ENCODE results near the gene CCSER2. TPM values are rescaled to one million over a fixed set of nuclear protein-coding genes. Genes with fewer than 3 reads are reported as not detected.

Gene CCSER2
- total and polyA plus RNA-seq, 4 donors: 9.4 to 83.5 (median 32.5) TPM

GRCh38 chr10:84365335-84365881 is 37.0 kb downstream of the CCSER2 start:
- Histone ChIP-seq H3K9ac (ENCODE audit: insufficient read depth in 1 of 2, low read length in 2 of 2) (no peak overlapping the region), H3K36me3 (ENCODE audit: control insufficient read depth in 4 of 4, insufficient read depth in 4 of 4, low read length in 4 of 4) (no peaks in the 10 kb centered on the region), H3K27ac (ENCODE audit: low read depth in 1 of 2, low read length in 1 of 2) (no peak overlapping the region), H3K9me3 (ENCODE audit: control insufficient read depth in 4 of 4, insufficient read depth in 3 of 4, low read length in 3 of 4) (no peaks in the 10 kb centered on the region), H3K4me3 (no peak overlapping the region), H3K27me3 (ENCODE audit: control insufficient read depth in 3 of 3, insufficient read depth in 3 of 3, low read length in 2 of 3) (no peaks in the 10 kb centered on the region), H3K4me1 (ENCODE audit: control insufficient read depth in 5 of 5, insufficient read depth in 5 of 5, low read length in 5 of 5) (peaks cover 1 to 27% (median 7%) of the 10 kb centered on the region in 5 donors)
- ATAC-seq (ENCODE audit: insufficient read depth, low FRiP score) (peak; percentile 15), DNase-seq (peak in 2 of 3 donors; percentile 45 to 59)
- TF ChIP-seq, protein P1, sequence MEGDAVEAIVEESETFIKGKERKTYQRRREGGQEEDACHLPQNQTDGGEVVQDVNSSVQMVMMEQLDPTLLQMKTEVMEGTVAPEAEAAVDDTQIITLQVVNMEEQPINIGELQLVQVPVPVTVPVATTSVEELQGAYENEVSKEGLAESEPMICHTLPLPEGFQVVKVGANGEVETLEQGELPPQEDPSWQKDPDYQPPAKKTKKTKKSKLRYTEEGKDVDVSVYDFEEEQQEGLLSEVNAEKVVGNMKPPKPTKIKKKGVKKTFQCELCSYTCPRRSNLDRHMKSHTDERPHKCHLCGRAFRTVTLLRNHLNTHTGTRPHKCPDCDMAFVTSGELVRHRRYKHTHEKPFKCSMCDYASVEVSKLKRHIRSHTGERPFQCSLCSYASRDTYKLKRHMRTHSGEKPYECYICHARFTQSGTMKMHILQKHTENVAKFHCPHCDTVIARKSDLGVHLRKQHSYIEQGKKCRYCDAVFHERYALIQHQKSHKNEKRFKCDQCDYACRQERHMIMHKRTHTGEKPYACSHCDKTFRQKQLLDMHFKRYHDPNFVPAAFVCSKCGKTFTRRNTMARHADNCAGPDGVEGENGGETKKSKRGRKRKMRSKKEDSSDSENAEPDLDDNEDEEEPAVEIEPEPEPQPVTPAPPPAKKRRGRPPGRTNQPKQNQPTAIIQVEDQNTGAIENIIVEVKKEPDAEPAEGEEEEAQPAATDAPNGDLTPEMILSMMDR (IDR thresholded peaks at IDR 0.05; ENCODE audit: control extremely low read depth, extremely low read depth): no peak
- WGBS, 2 donors: 48 to 69% methylated on average over 5 of the region's 5 CpGs

DNA sequence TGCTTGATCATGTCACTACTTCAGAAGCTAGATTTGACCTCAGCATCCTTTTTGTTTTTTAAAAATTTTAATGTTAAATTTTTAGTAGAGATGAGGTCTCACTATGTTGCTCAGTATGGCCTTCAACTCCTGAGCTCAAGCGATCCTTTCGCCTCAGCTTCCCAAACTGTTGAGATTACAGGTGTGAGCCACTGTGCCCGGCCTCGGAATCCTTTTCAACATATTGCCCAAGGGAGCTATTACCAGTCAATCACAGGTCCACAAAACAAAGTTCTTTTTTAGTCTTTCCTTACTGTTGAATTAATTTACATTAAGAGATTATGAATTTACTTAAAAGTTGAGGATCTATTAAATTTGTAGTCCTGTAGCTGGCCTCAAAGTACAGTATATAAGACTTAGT is 37.7 kb downstream of the CCSER2 start:
- Histone ChIP-seq H3K9me3 (ENCODE audit: control insufficient read depth in 4 of 4, insufficient read depth in 3 of 4, low read length in 3 of 4) (no peaks in the 10 kb centered on the region), H3K27me3 (ENCODE audit: control insufficient read depth in 3 of 3, insufficient read depth in 3 of 3, low read length in 2 of 3) (no peaks in the 10 kb centered on the region), H3K36me3 (ENCODE audit: control insufficient read depth in 4 of 4, insufficient read depth in 4 of 4, low read length in 4 of 4) (peaks cover 0 to 2% (median 0%) of the 10 kb centered on the region in 4 donors), H3K9ac (ENCODE audit: insufficient read depth in 1 of 2, low read length in 2 of 2) (no peak overlapping the region), H3K4me1 (ENCODE audit: control insufficient read depth in 5 of 5, insufficient read depth in 5 of 5, low read length in 5 of 5) (peaks cover 1 to 21% (median 5%) of the 10 kb centered on the region in 5 donors), H3K4me3 (no peak overlapping the region), H3K27ac (ENCODE audit: low read depth in 1 of 2, low read length in 1 of 2) (no peak overlapping the region)
- 95 to 96% methylated on average over 4 of the region's 4 CpGs for WGBS, 2 donors
- DNase-seq (no peak), ATAC-seq (ENCODE audit: insufficient read depth, low FRiP score) (no peak)
- TF ChIP-seq, protein P1 (IDR thresholded peaks at IDR 0.05; ENCODE audit: control extremely low read depth, extremely low read depth): no peak

DNA sequence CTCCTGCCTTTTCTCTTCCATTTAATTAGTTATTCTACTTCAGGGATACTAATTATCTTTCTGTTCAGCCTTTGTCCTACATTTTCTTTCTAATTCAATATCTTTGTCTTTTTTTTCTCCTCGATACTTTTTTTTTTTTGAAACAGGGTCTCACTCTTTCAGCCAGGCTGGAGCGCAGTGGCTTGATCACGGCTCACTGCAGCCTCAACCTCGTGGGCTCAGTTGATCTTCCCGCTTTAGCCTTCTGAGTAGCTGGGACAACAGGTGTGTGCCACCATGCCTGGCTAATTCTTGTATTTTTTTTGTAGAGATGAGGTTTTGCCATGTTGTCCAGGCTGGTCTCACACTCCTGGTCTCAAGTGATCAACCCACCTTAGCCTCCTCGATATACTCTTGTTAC is 38.9 kb downstream of the CCSER2 start:
- 95 to 98% methylated on average over 6 of the region's 6 CpGs for WGBS, 2 donors
- Histone ChIP-seq H3K36me3 (ENCODE audit: control insufficient read depth in 4 of 4, insufficient read depth in 4 of 4, low read length in 4 of 4) (peaks cover 0 to 10% (median 9%) of the 10 kb centered on the region in 4 donors), H3K9ac (ENCODE audit: insufficient read depth in 1 of 2, low read length in 2 of 2) (no peak overlapping the region), H3K27ac (ENCODE audit: low read depth in 1 of 2, low read length in 1 of 2) (no peak overlapping the region), H3K27me3 (ENCODE audit: control insufficient read depth in 3 of 3, insufficient read depth in 3 of 3, low read length in 2 of 3) (no peaks in the 10 kb centered on the region), H3K9me3 (ENCODE audit: control insufficient read depth in 4 of 4, insufficient read depth in 3 of 4, low read length in 3 of 4) (no peaks in the 10 kb centered on the region), H3K4me1 (ENCODE audit: control insufficient read depth in 5 of 5, insufficient read depth in 5 of 5, low read length in 5 of 5) (peaks cover 0 to 17% (median 2%) of the 10 kb centered on the region in 5 donors), H3K4me3 (no peak overlapping the region)
- no peak for DNase-seq
- TF ChIP-seq, protein P1 (IDR thresholded peaks at IDR 0.05; ENCODE audit: control extremely low read depth, extremely low read depth): no peak
- ATAC-seq (ENCODE audit: insufficient read depth, low FRiP score): no peak

DNA sequence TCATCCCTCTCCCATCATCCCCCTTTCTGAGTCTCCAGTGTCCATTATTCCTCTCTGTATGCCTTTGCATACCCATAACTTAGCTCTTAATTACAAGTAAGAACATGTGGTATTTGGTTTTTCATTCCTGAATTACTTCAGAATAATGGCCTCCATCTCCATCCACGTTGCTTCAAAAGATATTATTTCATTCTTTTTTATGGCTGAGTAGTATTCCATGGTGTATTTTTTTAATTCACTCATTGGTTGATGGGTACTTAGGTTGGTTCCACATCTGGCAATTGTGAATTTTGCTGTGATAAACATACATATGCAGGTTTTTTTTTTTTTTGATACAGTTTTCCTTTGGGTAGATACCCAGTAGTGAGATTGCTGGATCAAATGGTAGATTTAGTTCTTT is 40.4 kb downstream of the CCSER2 start:
- ATAC-seq (ENCODE audit: insufficient read depth, low FRiP score): no peak
- Histone ChIP-seq H3K9me3 (ENCODE audit: control insufficient read depth in 4 of 4, insufficient read depth in 3 of 4, low read length in 3 of 4) (no peaks in the 10 kb centered on the region), H3K36me3 (ENCODE audit: control insufficient read depth in 4 of 4, insufficient read depth in 4 of 4, low read length in 4 of 4) (peaks cover 0 to 17% (median 13%) of the 10 kb centered on the region in 4 donors), H3K27me3 (ENCODE audit: control insufficient read depth in 3 of 3, insufficient read depth in 3 of 3, low read length in 2 of 3) (no peaks in the 10 kb centered on the region), H3K4me3 (no peak overlapping the region), H3K4me1 (ENCODE audit: control insufficient read depth in 5 of 5, insufficient read depth in 5 of 5, low read length in 5 of 5) (peaks cover 0 to 17% (median 1%) of the 10 kb centered on the region in 5 donors), H3K9ac (ENCODE audit: insufficient read depth in 1 of 2, low read length in 2 of 2) (no peak overlapping the region), H3K27ac (ENCODE audit: low read depth in 1 of 2, low read length in 1 of 2) (no peak overlapping the region)
- TF ChIP-seq, protein P1 (IDR thresholded peaks at IDR 0.05; ENCODE audit: control extremely low read depth, extremely low read depth): no peak
- 95 to 98% methylated on average over 1 of the region's 1 CpG for WGBS, 2 donors
- DNase-seq: no peak
